Measurements from ENCODE around the gene DSCAML1. TPM values are rescaled to one million over a fixed set of nuclear protein-coding genes. Genes with fewer than 3 reads are reported as not detected.

Gene DSCAML1
- total and polyA plus RNA-seq, 10 of the 15 experiments (the other 5 are each of a cell fraction or from before 2014, with no cell fraction given) = 0.03 to 0.18 (median 0.06) TPM; not detected in 1

GRCh38 chr11:117766576-117766975 is 30.4 kb downstream of the DSCAML1 start:
- 23% methylated on average over 10 of the region's 10 CpGs for WGBS (ENCODE audit: insufficient coverage, insufficient replicate concordance, low lambda C conversion rate, missing lambda C conversion rate)
- Histone ChIP-seq H3K4me2 (ENCODE audit: control insufficient read depth, insufficient read depth) (no peak overlapping the region), H3K79me2 (ENCODE audit: control insufficient read depth, insufficient read depth, low read length) (no peaks in the 10 kb centered on the region), H3K9me3 (replicated peaks; ENCODE audit: control insufficient read depth, insufficient read depth, low read length) (no peaks in the 10 kb centered on the region), H3K4me1 (ENCODE audit: control insufficient read depth, insufficient read depth, low read length) (no peaks in the 10 kb centered on the region), H3K27ac (ENCODE audit: control insufficient read depth, insufficient read depth) (no peak overlapping the region), H3K9ac (ENCODE audit: control insufficient read depth, insufficient read depth, low read length) (no peak overlapping the region), H3K27me3 (replicated peaks in 1 of 2; ENCODE audit: control insufficient read depth in 2 of 2, insufficient read depth in 2 of 2, low read length in 1 of 2) (no peaks in the 10 kb centered on the region; a peak in 1 of 4 replicates), H4K20me1 (ENCODE audit: control insufficient read depth, insufficient read depth) (no peaks in the 10 kb centered on the region), H3K4me3 (no peak overlapping the region), H2AFZ (ENCODE audit: control insufficient read depth, low read depth, low read length) (no peak overlapping the region), H3K36me3 (ENCODE audit: control insufficient read depth in 2 of 2, insufficient read depth in 2 of 2, low read length in 1 of 2) (no peaks in the 10 kb centered on the region)
- DNase-seq (ENCODE audit: low read depth, low spot score) (no peak), FAIRE-seq (no peak), ATAC-seq (no peak)
- ChIA-PET CTCF (no interaction called here), POLR2A (no interaction called here), SMC1A (ENCODE audit: uncharacterized antibody, unreplicated experiment) (no interaction called here), RAD21 (ENCODE audit: unreplicated experiment) (no interaction called here)
- no peak for TF ChIP-seq ZBTB11 (CRISPR knock-in tag; IDR thresholded peaks at IDR 0.05)
- no peak for TF ChIP-seq NFXL1 (IDR thresholded peaks at IDR 0.05; ENCODE audit: borderline replicate concordance)
- TF ChIP-seq POU2F2 (IDR thresholded peaks at IDR 0.05; ENCODE audit: borderline replicate concordance, low read depth, low read length) = no peak
- no peak for TF ChIP-seq LARP7 (IDR thresholded peaks at IDR 0.05)
- TF ChIP-seq IKZF2 (IDR thresholded peaks at IDR 0.05) = no peak
- no peak for TF ChIP-seq NFIC (IDR thresholded peaks at IDR 0.05; ENCODE audit: low read depth, low read length)
- TF ChIP-seq POLR2A (IDR thresholded peaks at IDR 0.05; ENCODE audit: low read depth, low read length) = no peak
- TF ChIP-seq ESRRA (IDR thresholded peaks at IDR 0.05; ENCODE audit: low read length) = no peak
- TF ChIP-seq, protein P1, sequence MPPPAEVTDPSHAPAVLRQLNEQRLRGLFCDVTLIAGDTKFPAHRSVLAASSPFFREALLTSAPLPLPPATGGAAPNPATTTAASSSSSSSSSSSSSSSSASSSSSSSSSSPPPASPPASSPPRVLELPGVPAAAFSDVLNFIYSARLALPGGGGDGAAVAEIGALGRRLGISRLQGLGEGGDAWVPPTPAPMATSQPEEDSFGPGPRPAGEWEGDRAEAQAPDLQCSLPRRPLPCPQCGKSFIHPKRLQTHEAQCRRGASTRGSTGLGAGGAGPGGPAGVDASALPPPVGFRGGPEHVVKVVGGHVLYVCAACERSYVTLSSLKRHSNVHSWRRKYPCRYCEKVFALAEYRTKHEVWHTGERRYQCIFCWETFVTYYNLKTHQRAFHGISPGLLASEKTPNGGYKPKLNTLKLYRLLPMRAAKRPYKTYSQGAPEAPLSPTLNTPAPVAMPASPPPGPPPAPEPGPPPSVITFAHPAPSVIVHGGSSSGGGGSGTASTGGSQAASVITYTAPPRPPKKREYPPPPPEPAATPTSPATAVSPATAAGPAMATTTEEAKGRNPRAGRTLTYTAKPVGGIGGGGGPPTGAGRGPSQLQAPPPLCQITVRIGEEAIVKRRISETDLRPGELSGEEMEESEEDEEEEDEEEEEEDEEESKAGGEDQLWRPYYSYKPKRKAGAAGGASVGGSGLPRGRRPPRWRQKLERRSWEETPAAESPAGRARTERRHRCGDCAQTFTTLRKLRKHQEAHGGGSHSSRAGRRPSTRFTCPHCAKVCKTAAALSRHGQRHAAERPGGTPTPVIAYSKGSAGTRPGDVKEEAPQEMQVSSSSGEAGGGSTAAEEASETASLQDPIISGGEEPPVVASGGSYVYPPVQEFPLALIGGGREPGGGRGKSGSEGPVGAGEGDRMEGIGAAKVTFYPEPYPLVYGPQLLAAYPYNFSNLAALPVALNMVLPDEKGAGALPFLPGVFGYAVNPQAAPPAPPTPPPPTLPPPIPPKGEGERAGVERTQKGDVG (CRISPR knock-in tag; IDR thresholded peaks at IDR 0.05) = no peak
- intact Hi-C loops (cut with micrococcal nuclease; ENCODE audit: unreplicated experiment) (no loop called here), in situ Hi-C loops (cut with MboI) (no loop called here)
- no TSS peak for BruUV-seq (replicated peaks)

Data from GM12878 (cell line).